HuH-7.5 (cell line): ENCODE data around the gene BCL6B.

Source experiments
- DNase-seq: peaks from one replicate; pipeline ENCODE4 v3.0.0; 2011; ENCODE audit warnings: low spot score

BCL6B gene

DNA sequence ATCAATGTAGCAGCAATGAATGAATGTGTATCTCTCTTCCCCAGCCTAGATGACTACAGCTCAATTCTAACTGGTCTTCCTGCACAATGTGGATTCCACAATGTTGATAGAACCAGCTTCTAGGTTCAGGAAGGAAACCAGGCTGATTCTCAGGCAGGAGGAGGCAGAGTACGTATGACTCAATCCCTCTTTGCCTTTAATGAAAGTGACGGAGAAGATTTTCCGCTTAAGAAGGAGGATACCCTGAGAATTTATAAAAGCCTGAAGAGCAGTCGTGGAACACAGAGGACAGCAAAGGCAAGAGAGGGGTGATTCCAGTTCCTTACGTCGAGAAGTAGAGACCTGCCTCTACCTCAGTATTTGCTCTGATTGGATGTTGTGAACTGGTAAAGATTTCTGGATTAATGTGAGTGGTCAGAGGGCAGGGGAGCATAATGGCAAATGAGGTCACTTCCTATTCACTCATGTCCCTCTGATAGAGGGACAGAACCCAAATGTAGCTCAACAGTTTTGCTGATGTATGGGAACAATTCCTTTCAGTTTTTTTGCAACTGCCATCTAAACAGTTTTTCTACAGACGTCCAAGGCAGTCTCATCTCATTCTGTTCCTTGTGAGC, 36.1 kb downstream of the BCL6B start:
- DNase-seq: no peak

DNA sequence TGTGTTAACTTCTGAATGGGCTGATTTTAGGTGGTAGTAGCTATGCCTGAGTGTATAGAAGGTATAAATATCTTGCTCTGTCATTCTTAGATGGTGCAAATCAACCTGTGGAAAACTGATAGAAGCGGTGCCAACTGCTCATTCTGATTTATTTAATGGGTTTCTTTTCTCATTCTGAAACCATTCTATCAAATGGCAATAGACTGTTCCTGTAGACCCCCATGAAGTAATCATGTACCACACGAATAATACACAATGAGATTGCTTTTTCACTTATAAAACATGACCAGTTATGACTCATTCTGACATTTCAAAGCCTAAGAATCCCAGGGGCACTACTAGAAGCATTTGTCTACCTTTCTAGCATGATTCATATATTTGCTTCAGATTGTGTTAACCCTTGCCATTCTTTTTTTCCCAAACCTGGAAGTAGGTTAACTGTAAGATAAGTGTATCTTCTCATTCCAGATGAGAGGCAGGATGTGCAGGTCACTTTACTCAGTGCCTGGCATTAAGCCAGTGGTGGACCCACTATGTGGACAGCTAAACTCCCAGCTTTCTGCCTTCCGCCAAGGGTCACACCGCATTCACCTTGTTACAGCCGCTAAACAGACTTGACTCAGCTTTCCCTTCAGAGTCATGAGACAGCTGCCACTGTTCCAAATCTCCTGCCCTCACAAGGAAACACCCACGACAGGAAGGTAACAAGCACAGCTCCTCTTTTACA, 37.5 kb downstream of the BCL6B start:
- no peak for DNase-seq

GRCh38 chr17:7063518-7064094, 40.8 kb downstream of the BCL6B start:
- no peak for DNase-seq

GRCh38 chr17:7064261-7064660, 41.4 kb downstream of the BCL6B start:
- no peak for DNase-seq

DNA sequence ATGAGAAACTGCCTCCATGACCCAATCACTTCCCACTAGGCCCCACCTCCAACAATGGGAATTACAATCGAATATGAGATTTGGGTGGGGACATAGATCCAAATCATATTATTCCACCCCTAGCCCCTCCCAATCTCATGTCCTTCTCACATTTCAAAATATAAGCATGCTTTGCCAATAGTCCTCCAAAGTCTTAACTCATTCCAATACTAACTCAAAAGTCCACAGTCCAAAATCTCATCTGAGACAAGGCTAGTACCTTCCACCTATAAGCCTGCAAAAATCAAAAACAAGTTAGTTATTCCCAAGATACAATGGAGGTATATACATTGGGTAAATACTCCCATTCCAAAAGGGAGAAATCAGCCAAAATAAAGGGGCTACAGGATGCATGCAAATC, 44.3 kb downstream of the BCL6B start:
- DNase-seq: no peak

DNA sequence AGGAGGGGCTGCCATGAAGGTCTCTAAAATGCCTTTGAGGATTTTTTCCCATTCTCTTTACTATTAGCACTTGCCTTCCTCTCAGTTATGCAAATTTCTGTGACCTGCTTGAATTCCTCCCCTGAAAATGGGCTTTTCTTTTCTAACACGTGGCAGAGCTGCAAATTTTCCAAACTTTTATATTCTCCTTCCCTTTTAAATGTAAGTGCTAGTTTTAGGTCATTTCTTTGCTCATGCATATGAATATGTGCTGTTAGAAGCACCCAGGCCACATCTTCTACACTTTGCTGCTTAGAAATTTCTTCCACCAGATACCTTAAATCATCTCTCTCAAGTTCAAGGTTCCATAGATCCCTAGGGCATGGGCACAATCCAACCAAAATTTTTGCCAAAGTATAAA, 45.4 kb downstream of the BCL6B start:
- no peak for DNase-seq

DNA sequence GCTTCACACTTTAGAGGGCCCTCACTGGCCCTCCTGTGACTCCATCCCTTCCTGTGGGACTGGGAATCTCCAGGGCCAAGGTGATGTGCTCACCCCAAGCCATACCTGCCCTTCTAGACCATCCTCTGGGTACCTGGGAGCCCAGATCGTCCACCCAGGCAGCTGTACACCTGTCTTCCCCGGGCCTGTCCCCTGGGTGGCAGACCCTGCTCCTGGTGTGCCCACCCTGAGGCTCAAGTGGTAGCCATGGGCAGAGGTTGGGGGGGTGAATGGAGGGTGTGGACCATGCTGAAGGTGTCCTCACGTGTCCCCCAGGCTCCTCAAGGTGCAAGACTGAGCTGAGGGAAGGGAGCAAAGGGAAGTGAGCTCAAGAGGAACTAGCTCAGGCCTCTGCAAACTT, 47.9 kb downstream of the BCL6B start:
- DNase-seq: no peak

DNA sequence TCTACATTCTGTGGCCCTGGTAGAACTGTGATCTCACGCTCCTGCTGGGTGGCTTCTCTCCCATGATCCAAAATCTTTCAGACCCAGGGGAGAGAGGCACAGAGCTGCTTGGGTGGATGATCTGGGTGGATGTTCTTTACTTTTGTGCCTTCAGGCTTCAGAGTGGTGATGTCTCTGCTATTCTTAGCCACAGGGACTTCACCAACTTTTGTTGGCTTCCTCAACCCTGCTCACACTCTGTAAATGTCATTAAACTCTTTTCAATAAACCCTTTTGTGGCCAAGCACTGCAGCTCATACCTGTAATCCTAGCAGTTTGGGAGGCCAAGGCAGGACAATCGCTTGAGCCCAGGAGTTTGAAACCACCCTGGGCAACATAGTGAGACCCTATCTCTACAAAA, 49.6 kb downstream of the BCL6B start:
- DNase-seq: no peak

GRCh38 chr17:7074931-7075330, 52.1 kb downstream of the BCL6B start:
- DNase-seq: no peak

DNA sequence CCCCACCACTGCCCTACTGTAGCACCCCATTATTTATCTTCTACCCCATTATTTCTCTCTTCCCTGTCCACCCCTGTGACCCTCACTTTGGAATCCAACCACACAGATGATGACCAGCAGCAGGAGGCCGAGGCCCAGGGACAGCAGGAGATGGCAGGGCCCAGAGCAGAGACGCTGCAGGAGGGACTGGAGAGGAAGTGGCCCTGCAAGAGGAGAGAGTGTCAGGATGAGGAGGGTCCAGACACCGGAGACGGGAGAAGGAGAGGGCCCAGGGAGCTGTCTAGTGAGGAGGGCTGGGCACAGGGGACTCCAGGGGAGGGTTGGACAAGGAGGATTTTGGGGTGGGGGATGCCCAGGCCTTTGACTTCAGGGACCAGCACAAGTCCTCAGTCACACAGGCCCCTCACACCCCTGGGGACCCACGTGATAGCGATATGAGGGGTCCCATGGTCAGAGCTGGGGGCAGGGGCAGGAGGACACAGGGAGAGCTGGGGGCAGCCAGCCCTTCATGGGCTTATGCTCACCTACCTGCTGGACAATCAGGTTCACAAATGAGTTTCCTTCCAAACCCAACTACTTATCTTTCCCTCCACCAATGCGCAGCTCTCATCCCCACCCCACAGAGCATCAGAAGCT, 55.2 kb downstream of the BCL6B start:
- no peak for DNase-seq

- no peak for DNase-seq
Observed at GRCh38 chr17:7078711-7079110, 55.9 kb downstream of the BCL6B start.
